C4-2B (cell line): ENCODE data around the gene ZNF57.

Source experiments
- ZFX ChIP-seq: fragments of 450-650 bp; IDR thresholded peaks from 2 replicates; pipeline ENCODE4 v1.6.1; 2017
- TF ChIP-seq, protein P1 (sequence below): fragments of 450-650 bp; conservative IDR thresholded peaks from 2 replicates; pipeline ENCODE4 v1.5.1; 2017; ENCODE audit warnings: mild to moderate bottlenecking

DNA sequence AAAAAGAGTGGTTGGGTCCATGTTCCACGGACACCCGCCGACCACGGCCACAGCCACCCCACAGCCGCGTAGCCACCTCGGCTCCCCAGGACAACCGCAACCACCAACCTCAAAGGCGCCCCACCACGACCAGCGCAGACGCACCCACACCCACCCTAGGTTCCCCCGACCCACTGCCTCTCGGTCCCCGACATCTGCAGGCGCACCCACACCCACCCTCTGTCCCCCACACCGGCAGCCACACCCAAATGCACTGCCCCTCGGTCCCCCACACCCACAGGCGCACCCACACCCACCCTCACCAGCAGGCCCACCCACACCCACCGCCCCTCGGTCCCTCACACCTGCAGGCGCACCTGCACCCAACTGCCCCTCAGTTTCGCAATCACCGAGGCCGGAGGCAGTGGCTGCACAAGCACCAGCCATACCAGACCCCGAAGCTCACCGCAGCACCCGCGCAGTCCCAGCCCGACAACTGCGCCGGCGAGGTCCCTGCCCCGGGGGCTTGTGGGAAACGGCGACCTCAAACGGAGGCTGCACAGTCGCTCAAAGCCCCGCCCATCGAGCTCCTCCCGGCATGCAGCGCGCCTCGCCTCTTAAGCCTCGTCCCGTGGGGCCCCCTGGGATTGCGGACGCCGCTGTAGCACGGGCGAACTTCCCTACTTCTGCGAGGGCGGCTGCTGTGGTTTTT lies 25.8 kb downstream of the ZNF57 start:
- TF ChIP-seq, protein P1, sequence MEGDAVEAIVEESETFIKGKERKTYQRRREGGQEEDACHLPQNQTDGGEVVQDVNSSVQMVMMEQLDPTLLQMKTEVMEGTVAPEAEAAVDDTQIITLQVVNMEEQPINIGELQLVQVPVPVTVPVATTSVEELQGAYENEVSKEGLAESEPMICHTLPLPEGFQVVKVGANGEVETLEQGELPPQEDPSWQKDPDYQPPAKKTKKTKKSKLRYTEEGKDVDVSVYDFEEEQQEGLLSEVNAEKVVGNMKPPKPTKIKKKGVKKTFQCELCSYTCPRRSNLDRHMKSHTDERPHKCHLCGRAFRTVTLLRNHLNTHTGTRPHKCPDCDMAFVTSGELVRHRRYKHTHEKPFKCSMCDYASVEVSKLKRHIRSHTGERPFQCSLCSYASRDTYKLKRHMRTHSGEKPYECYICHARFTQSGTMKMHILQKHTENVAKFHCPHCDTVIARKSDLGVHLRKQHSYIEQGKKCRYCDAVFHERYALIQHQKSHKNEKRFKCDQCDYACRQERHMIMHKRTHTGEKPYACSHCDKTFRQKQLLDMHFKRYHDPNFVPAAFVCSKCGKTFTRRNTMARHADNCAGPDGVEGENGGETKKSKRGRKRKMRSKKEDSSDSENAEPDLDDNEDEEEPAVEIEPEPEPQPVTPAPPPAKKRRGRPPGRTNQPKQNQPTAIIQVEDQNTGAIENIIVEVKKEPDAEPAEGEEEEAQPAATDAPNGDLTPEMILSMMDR, result no peak
- no peak for TF ChIP-seq ZFX
